ENCODE measurements around the gene LSP1. TPM values are rescaled to one million over a fixed set of nuclear protein-coding genes. Genes with fewer than 3 reads are reported as not detected.
A peak's percentile ranks its signal among the peaks of the same experiment; 100 is the strongest.
"Not testable (repeated sequence)": the region's sequence is repeated elsewhere in the genome, so short reads cannot be mapped to it uniquely, and the experiment has no call there.

Gene LSP1
- total and polyA plus RNA-seq, 8 donors, result 9.8 to 239 (median 58.9) TPM

DNA sequence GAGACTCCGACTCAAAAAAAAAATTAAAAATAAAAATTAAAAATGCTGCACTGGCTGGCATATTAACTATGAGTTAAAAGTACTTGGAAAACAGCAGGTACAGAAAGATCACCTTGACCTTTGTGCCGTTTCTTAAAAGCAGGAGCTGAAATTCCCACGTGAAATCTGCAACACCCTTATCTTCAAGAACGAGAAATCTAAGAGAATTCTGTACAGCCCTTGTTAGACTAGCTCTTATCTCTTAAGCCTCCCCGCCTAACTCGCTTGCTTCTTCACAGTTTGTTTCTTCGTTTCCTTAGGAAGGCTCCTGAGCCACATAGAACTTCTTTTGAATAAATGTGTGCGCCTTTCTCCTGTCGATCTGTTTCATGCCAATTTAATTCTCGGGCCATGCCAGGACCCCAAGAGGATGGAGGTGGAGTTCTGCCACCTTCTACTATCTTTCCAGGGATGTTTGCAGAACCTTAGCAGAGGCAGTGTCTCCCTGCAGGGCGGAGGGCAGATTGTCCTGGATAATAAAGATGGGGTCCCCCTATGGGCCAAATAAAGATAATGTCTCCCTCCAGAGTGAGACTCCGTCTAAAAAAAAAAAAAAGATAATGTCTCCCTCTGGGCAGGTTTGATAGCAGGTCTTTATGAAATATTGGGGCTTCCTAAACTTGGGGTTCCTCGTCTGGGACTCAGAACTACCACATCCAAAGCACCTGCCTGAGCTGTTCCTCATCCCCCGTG is 45.5 kb upstream of the LSP1 start:
- intact Hi-C loops (cut with DNase I; ENCODE audit: low total_unique reads), result no loop called here
- peak in 1 of 2 donors; percentile 40 for DNase-seq
- WGBS, 5 donors, result 22 to 41% (median 39%) methylated on average over 14 of the region's 14 CpGs
- H3K27ac ChIP-seq, result no peak overlapping the region
- no peak overlapping the region for H3K4me3 ChIP-seq
- peaks cover 0 to 6% (median 0%) of the 10 kb centered on the region in 4 donors for H3K9me3 ChIP-seq
- TF ChIP-seq POLR2A (IDR thresholded peaks at IDR 0.05) (no peak), POLR2AphosphoS5 (IDR thresholded peaks at IDR 0.05) (no peak), EP300 (IDR thresholded peaks at IDR 0.05) (no peak)
- TF ChIP-seq, protein P1, sequence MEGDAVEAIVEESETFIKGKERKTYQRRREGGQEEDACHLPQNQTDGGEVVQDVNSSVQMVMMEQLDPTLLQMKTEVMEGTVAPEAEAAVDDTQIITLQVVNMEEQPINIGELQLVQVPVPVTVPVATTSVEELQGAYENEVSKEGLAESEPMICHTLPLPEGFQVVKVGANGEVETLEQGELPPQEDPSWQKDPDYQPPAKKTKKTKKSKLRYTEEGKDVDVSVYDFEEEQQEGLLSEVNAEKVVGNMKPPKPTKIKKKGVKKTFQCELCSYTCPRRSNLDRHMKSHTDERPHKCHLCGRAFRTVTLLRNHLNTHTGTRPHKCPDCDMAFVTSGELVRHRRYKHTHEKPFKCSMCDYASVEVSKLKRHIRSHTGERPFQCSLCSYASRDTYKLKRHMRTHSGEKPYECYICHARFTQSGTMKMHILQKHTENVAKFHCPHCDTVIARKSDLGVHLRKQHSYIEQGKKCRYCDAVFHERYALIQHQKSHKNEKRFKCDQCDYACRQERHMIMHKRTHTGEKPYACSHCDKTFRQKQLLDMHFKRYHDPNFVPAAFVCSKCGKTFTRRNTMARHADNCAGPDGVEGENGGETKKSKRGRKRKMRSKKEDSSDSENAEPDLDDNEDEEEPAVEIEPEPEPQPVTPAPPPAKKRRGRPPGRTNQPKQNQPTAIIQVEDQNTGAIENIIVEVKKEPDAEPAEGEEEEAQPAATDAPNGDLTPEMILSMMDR (IDR thresholded peaks at IDR 0.05), result no peak
- H3K4me1 ChIP-seq, result peaks cover 0 to 15% (median 6%) of the 10 kb centered on the region in 4 donors
- H3K27me3 ChIP-seq, result peaks cover 0 to 32% (median 0%) of the 10 kb centered on the region in 3 donors
- no peaks in the 10 kb centered on the region for H3K36me3 ChIP-seq

DNA sequence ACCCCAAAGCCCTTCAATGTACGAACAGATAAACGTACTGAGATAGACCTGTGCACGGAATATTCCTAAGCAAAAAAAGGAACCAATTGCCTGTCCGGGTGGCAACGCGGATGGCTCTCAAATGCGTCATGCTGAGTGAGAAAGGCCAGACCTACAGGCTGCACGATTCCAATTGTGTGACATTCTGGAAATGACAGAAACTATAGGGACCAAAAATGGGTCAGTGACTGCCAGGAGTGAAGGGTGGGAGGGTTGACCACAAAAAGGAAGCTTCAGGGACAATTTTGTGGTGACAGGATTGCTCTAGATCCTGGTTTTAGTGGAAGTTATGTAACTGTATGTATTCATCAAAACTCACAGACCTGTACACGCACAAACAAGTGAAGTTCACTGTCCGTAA is 42.1 kb upstream of the LSP1 start:
- TF ChIP-seq, protein P1 (IDR thresholded peaks at IDR 0.05), result no peak
- TF ChIP-seq EP300 (IDR thresholded peaks at IDR 0.05) (no peak), POLR2A (IDR thresholded peaks at IDR 0.05) (no peak), POLR2AphosphoS5 (IDR thresholded peaks at IDR 0.05) (no peak)
- WGBS, 5 donors, result 66 to 80% (median 78%) methylated on average over 10 of the region's 10 CpGs
- Histone ChIP-seq H3K27me3 (peaks cover 0 to 13% (median 0%) of the 10 kb centered on the region in 3 donors), H3K9me3 (peaks cover 0 to 12% (median 0%) of the 10 kb centered on the region in 4 donors), H3K27ac (no peak overlapping the region), H3K4me3 (no peak overlapping the region), H3K36me3 (no peaks in the 10 kb centered on the region), H3K4me1 (peaks cover 0 to 15% (median 6%) of the 10 kb centered on the region in 4 donors)
- intact Hi-C loops (cut with DNase I; ENCODE audit: low total_unique reads), result no loop called here
- DNase-seq, result no peak

DNA sequence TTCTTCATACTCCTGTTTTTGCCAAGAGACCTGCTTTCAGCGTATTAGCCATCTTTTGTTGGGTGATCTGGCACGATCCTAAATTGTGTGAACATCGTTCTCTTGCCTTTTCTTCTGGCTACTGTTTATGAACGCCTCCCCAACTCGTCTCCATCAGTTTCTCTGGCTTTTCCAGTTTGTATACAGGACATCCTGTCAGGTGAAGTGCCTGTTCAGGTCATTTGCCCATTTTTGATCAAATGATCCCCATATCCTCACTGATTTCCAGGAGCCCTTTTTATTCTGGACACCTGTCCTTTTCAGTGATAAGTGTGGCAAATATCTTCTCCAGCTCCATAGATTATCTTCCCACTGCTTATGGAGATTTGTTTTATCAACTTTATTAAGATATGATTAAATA is 40.6 kb upstream of the LSP1 start:
- intact Hi-C loops (cut with DNase I; ENCODE audit: low total_unique reads), result no loop called here
- 81 to 90% (median 87%) methylated on average over 5 of the region's 5 CpGs for WGBS, 5 donors
- TF ChIP-seq POLR2A (IDR thresholded peaks at IDR 0.05), result no peak
- TF ChIP-seq, protein P1 (IDR thresholded peaks at IDR 0.05), result no peak
- TF ChIP-seq EP300 (IDR thresholded peaks at IDR 0.05), result no peak
- no peak for TF ChIP-seq POLR2AphosphoS5 (IDR thresholded peaks at IDR 0.05)

DNA sequence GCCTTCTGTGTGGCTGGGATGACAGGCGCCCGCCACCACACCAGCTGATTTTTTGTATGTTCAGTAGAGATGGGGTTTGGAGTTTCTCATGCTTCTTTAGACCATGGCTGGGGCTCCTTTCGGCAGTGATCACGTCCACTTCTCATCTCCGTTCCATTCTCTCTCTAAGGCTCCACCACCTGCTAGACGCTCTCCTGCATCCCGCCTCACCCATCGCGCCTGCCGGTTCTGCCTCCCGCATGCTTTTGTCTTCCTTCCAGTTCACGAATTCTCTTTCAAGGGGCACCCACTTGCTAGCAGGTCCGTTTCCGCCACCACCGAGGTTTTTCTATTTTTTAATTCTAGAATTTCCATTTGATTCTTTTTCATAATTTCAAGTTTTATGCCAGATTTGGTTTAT is 40.1 kb upstream of the LSP1 start:
- intact Hi-C loops (cut with DNase I; ENCODE audit: low total_unique reads), result no loop called here
- WGBS, 5 donors, result 81 to 94% (median 92%) methylated on average over 15 of the region's 15 CpGs
- H3K36me3 ChIP-seq, result no peaks in the 10 kb centered on the region
- peaks cover 0 to 9% (median 0%) of the 10 kb centered on the region in 3 donors for H3K27me3 ChIP-seq
- H3K27ac ChIP-seq, result no peak overlapping the region
- H3K9me3 ChIP-seq, result peaks cover 0 to 12% (median 1%) of the 10 kb centered on the region in 4 donors
- H3K4me1 ChIP-seq, result peaks cover 0 to 5% (median 1%) of the 10 kb centered on the region in 4 donors
- TF ChIP-seq, protein P1 (IDR thresholded peaks at IDR 0.05), result no peak
- no peak for TF ChIP-seq POLR2A (IDR thresholded peaks at IDR 0.05)
- TF ChIP-seq POLR2AphosphoS5 (IDR thresholded peaks at IDR 0.05), result no peak
- TF ChIP-seq EP300 (IDR thresholded peaks at IDR 0.05), result no peak
- DNase-seq, result no peak
- H3K4me3 ChIP-seq, result no peak overlapping the region

More for the DNA sequence above, 40.6 kb upstream of the LSP1 start:
- Histone ChIP-seq H3K27me3 (peaks cover 0 to 9% (median 0%) of the 10 kb centered on the region in 3 donors), H3K4me3 (no peak overlapping the region), H3K36me3 (no peaks in the 10 kb centered on the region), H3K27ac (no peak overlapping the region), H3K4me1 (peaks cover 0 to 9% (median 4%) of the 10 kb centered on the region in 4 donors), H3K9me3 (peaks cover 0 to 12% (median 0%) of the 10 kb centered on the region in 4 donors)
- no peak for DNase-seq

DNA sequence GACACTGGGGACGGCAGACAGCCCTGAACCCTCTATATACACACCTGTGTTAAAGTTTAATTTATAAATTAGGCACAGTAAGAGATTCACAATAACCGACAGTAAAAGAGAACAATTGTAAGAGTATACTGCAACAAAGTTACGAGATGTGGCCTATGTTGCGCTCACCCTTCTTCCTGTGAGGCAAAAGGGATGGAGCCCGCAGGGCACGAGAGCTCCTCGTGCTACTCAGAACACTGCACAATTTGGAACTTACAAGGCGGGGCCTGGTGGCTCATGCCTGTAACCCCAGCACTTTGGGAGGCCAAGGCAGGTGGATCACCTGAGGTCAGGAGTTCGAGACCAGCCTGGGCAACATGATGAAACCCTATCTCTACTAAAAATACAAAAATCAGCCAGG is 39.5 kb upstream of the LSP1 start:
- H3K27ac ChIP-seq; intact Hi-C loops (cut with DNase I; ENCODE audit: low total_unique reads); DNase-seq; H3K4me1 ChIP-seq; H3K36me3 ChIP-seq; H3K27me3 ChIP-seq; H3K4me3 ChIP-seq: not testable (repeated sequence)
- peaks cover 0 to 14% (median 6%) of the 10 kb centered on the region in 4 donors for H3K9me3 ChIP-seq
- WGBS, 5 donors, result 85 to 94% (median 86%) methylated on average over 9 of the region's 9 CpGs

Measured in stomach (tissue), 9 donors.